ENCODE results near the gene HAUS7.

- TF ChIP-seq EZH2 (IDR thresholded peaks at IDR 0.05; ENCODE audit: insufficient read depth, poor library complexity, severe bottlenecking) (no peak), EZH2phosphoT487 (IDR thresholded peaks at IDR 0.05; ENCODE audit: insufficient read depth, low read depth) (no peak)
Measured at GRCh38 chrX:153470411-153471363, at the start of gene HAUS7.
